Mammary epithelial cell (primary cell): Measurements from ENCODE around the gene C11orf42.

Experiments
- CTCF ChIP-seq, 2 donors: IDR thresholded peaks in 1 of 2; conservative IDR thresholded peaks in 1 of 2; 2 replicates each; pipeline ENCODE4 v1.5.1; 2011 to 2012; ENCODE audit warnings: inconsistent platforms in 2 of 2, low read length in 2 of 2, mild to moderate bottlenecking in 2 of 2, control low read depth in 1 of 2, low read depth in 1 of 2; ENCODE audit not compliant: insufficient read depth in 1 of 2; ENCODE audit errors: extremely low read depth in 1 of 2
- EZH2 ChIP-seq: IDR thresholded peaks from 2 replicates; pipeline ENCODE4 v1.6.1; 2012; ENCODE audit warnings: low read length, inconsistent platforms, borderline replicate concordance

GRCh38 chr11:6175440-6175839 is 29.9 kb upstream of the C11orf42 start:
- TF ChIP-seq EZH2 (no peak), CTCF (conservative IDR thresholded peaks at IDR 0.05 in 1 of 2, IDR thresholded peaks at IDR 0.05 in 1 of 2; ENCODE audit: extremely low read depth in 1 of 2, insufficient read depth in 1 of 2, low read depth in 1 of 2, low read length in 2 of 2) (no peak)
